Measurements from ENCODE around the gene TSACC.
A peak's percentile ranks its signal among the peaks of the same experiment; 100 is the strongest.
"Not testable (repeated sequence)": the region's sequence is repeated elsewhere in the genome, so short reads cannot be mapped to it uniquely, and the experiment has no call there.

TSACC gene

DNA sequence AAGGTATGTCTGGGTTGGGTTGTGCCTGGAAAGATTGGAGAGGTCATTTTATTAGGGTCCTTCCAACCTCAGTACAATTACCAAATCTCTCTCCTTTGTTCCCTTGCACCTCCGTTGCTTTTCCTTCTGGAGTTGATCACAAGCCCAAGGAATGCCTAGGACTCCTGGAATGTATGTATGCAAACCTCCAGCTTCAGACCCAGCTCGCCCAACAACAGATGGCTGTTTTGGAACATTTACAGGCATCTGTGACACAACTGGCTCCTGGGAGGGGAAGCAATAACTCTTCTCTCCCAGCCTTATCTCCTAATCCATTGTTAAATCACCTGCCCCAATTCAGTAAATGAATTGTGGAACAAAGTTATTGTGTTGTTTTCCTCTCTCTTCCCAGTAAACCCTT lies 8.3 kb downstream of the TSACC start:
- H3K27ac ChIP-seq (ENCODE audit: low read depth, low read length) = no peak overlapping the region
- H3K4me3 ChIP-seq (ENCODE audit: low read depth, low read length) = no peak overlapping the region
- H3K9me3 ChIP-seq (ENCODE audit: control insufficient read depth, insufficient read depth, low read length) = no peaks in the 10 kb centered on the region
- H3K9ac ChIP-seq (ENCODE audit: low read depth, low read length) = no peak overlapping the region
- no peaks in the 10 kb centered on the region for H3K4me1 ChIP-seq (ENCODE audit: control insufficient read depth, insufficient read depth, low read length)
- no peaks in the 10 kb centered on the region for H3K27me3 ChIP-seq (ENCODE audit: control insufficient read depth, insufficient read depth, low read length)
- H3K36me3 ChIP-seq (ENCODE audit: control insufficient read depth, insufficient read depth, low read length) = no peaks in the 10 kb centered on the region

DNA sequence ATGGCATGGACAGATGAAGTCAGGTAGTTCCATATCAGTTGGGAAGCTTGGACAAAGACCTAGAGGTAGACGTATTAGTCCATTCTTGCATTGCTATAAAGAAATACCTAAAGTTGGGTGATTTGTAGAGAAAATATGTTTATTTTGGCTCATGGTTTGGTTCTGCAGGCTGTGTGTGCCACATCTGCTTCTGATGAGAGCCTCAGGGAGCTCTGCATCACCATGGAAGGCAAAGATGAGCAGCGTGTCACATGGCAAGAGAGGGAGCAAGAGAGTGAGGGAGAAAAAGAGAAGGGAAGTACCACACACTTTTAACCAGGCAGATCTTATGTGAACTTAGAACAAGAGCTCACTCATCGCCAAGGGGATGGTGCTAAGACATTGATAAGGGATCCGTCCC lies 9.0 kb downstream of the TSACC start:
- Histone ChIP-seq H3K9me3 (ENCODE audit: control insufficient read depth, insufficient read depth, low read length) (no peaks in the 10 kb centered on the region), H3K9ac (ENCODE audit: low read depth, low read length) (no peak overlapping the region), H3K36me3 (ENCODE audit: control insufficient read depth, insufficient read depth, low read length) (no peaks in the 10 kb centered on the region), H3K27ac (ENCODE audit: low read depth, low read length) (no peak overlapping the region), H3K4me3 (ENCODE audit: low read depth, low read length) (no peak overlapping the region), H3K4me1 (ENCODE audit: control insufficient read depth, insufficient read depth, low read length) (no peaks in the 10 kb centered on the region), H3K27me3 (ENCODE audit: control insufficient read depth, insufficient read depth, low read length) (no peaks in the 10 kb centered on the region)

DNA sequence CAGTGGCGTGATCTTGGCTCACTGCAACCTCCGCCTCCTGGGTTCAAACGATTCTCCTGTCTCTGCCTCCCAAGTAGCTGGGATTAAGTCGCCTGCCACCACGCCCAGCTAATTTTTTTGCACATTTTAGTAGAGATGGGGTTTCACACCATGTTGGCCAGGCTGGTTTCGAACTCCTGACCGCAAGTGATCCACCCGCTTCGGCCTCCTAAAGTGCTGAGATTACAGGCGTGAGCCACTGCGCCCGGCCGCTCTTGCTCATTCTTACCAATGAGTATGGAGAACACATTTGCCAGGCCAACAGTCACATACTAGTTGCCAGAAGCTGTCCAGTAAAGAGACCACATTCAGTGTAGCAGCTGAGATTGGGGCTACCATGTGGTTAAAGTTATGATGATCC lies 14.2 kb downstream of the TSACC start:
- H3K27ac ChIP-seq (ENCODE audit: low read depth, low read length); H3K4me1 ChIP-seq (ENCODE audit: control insufficient read depth, insufficient read depth, low read length); H3K9me3 ChIP-seq (ENCODE audit: control insufficient read depth, insufficient read depth, low read length); H3K27me3 ChIP-seq (ENCODE audit: control insufficient read depth, insufficient read depth, low read length); H3K9ac ChIP-seq (ENCODE audit: low read depth, low read length); H3K4me3 ChIP-seq (ENCODE audit: low read depth, low read length); H3K36me3 ChIP-seq (ENCODE audit: control insufficient read depth, insufficient read depth, low read length): not testable (repeated sequence)

DNA sequence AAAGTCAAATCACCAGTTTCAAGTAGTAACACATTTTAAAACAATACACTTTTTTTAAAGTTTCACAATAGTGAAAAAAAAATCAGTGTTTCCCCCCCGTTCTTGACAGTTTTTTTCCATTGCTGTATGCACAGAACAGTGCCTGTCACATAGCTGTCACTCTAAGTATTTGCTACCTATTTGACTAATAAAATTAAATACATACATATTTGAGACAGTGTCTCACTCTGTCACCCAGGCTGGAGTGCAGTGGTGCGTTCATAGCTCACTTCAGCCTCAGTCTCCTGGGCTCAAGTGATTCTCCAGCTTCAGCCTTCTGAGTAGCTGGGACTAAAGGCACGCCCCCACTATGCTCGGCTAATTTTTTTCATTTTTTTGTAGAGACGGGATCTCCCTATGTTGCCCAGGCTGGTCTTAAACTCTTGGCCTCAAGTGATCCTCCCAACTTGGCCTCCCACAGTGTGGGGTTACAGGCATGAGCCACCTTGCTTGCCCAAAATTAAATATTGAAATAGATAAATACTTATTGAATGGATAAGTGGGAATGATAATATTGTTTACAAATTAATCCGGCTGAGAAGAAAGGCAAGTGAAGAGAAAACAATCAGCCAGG lies 18.0 kb downstream of the TSACC start:
- Histone ChIP-seq H3K27me3 (ENCODE audit: control insufficient read depth, insufficient read depth, low read length) (no peaks in the 10 kb centered on the region), H3K27ac (ENCODE audit: low read depth, low read length) (no peak overlapping the region), H3K4me1 (ENCODE audit: control insufficient read depth, insufficient read depth, low read length) (no peaks in the 10 kb centered on the region), H3K9ac (ENCODE audit: low read depth, low read length) (no peak overlapping the region), H3K9me3 (ENCODE audit: control insufficient read depth, insufficient read depth, low read length) (no peaks in the 10 kb centered on the region), H3K36me3 (ENCODE audit: control insufficient read depth, insufficient read depth, low read length) (no peaks in the 10 kb centered on the region), H3K4me3 (ENCODE audit: low read depth, low read length) (peak overlapping the region; percentile 31; the same call in 1 of the 2 replicates)

DNA sequence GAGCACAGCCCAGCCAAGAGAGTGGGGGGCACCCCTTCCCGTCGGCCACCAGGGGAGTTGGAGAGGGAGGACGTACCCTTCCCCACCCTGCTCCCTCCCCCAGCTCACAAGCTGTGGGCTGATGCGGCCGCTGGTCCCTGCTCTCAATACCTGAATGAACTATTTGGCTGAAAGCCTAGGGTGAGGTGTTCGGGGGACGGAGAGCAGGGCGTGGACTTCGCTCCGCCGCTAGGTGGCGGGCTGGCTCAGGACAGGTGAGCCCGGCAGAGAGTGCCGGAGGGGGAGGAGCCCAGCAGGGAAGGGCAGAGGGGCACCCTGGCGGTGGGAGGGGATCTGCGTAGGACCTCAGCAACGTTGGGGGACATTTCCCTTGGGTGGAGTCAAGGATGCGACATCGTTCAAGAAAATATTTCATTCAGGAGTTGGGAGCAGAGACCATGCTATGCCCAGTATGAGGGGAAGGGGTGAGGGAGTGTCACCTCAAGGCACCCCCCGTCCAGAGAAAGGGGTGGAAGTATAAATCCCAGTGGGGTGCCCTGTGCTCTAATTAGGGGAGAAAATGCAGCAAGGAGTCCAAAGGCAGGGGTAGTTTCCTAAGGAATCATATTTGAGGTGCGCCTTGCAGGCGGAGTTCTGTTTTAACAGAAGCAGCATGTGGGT lies 18.7 kb downstream of the TSACC start:
- no peaks in the 10 kb centered on the region for H3K27me3 ChIP-seq (ENCODE audit: control insufficient read depth, insufficient read depth, low read length)
- H3K9ac ChIP-seq (ENCODE audit: low read depth, low read length) = no peak overlapping the region
- H3K27ac ChIP-seq (ENCODE audit: low read depth, low read length) = no peak overlapping the region
- H3K9me3 ChIP-seq (ENCODE audit: control insufficient read depth, insufficient read depth, low read length) = no peaks in the 10 kb centered on the region
- H3K36me3 ChIP-seq (ENCODE audit: control insufficient read depth, insufficient read depth, low read length) = no peaks in the 10 kb centered on the region
- no peaks in the 10 kb centered on the region for H3K4me1 ChIP-seq (ENCODE audit: control insufficient read depth, insufficient read depth, low read length)
- peak overlapping the region; percentile 67 for H3K4me3 ChIP-seq (ENCODE audit: low read depth, low read length)

DNA sequence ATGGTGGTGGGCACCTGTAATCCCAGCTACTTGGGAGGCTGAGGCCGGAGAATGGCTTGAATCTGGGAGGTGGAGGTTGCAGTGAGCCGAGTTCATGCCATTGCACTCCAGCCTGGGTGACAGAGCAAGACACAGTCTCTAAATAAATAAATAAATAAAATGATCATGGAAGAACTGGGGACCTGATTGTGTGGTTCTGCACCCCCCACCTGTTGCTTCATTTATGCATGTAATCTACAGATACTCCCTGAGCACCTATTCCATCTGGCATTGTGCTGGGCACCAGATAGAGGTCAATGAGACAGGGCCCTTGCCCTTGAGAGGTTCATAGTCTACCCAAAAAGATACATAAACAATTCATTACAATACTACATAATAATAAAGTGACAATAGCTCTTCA lies 19.7 kb downstream of the TSACC start:
- no peak overlapping the region for H3K9ac ChIP-seq (ENCODE audit: low read depth, low read length)
- no peaks in the 10 kb centered on the region for H3K9me3 ChIP-seq (ENCODE audit: control insufficient read depth, insufficient read depth, low read length)
- no peak overlapping the region for H3K4me3 ChIP-seq (ENCODE audit: low read depth, low read length)
- no peak overlapping the region for H3K27ac ChIP-seq (ENCODE audit: low read depth, low read length)
- no peaks in the 10 kb centered on the region for H3K4me1 ChIP-seq (ENCODE audit: control insufficient read depth, insufficient read depth, low read length)
- no peaks in the 10 kb centered on the region for H3K27me3 ChIP-seq (ENCODE audit: control insufficient read depth, insufficient read depth, low read length)
- no peaks in the 10 kb centered on the region for H3K36me3 ChIP-seq (ENCODE audit: control insufficient read depth, insufficient read depth, low read length)

DNA sequence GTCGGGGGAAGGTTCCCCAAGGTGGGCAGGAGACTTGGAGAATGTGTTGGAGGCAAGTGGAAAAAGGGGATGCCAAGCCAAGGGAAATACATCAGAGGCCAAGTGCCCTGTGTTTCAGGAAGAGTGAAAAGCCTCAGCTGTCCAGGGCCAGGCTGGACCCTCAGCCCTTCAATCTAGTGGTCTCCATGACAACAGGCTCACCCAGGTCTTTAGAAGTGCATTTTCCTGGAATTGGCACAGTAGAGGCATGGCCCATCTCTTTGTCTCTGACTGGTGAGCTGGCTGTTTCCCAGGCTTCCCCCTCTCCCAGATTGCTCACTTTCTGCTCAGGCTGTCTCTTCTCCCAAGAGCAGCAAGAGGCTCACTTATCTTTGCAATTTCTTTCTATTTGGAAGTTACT lies 20.3 kb downstream of the TSACC start:
- Histone ChIP-seq H3K4me3 (ENCODE audit: low read depth, low read length) (no peak overlapping the region), H3K36me3 (ENCODE audit: control insufficient read depth, insufficient read depth, low read length) (no peaks in the 10 kb centered on the region), H3K9me3 (ENCODE audit: control insufficient read depth, insufficient read depth, low read length) (no peaks in the 10 kb centered on the region), H3K27me3 (ENCODE audit: control insufficient read depth, insufficient read depth, low read length) (no peaks in the 10 kb centered on the region), H3K4me1 (ENCODE audit: control insufficient read depth, insufficient read depth, low read length) (no peaks in the 10 kb centered on the region), H3K27ac (ENCODE audit: low read depth, low read length) (no peak overlapping the region), H3K9ac (ENCODE audit: low read depth, low read length) (no peak overlapping the region)

DNA sequence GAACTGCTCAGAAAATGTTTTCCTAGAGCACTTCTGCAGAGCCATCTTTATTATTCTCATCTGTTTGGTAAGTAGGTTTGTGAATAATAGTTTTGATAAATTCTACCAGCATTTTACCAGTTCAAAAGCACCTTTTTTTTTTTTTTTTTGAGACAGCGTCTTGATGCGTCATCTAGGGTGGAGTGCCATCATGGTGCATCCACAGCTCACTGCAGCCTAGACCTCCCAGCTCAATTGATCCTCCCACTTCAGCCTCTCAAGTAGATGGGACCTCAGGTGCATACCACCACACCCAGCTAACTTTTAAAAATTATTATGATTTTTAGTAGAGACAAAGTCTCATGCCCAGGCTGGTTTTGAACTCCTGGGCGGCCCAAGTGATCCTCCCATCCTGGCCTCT lies 20.9 kb downstream of the TSACC start:
- Histone ChIP-seq H3K36me3 (ENCODE audit: control insufficient read depth, insufficient read depth, low read length) (no peaks in the 10 kb centered on the region), H3K9ac (ENCODE audit: low read depth, low read length) (no peak overlapping the region), H3K4me1 (ENCODE audit: control insufficient read depth, insufficient read depth, low read length) (no peaks in the 10 kb centered on the region), H3K4me3 (ENCODE audit: low read depth, low read length) (no peak overlapping the region), H3K9me3 (ENCODE audit: control insufficient read depth, insufficient read depth, low read length) (no peaks in the 10 kb centered on the region), H3K27ac (ENCODE audit: low read depth, low read length) (no peak overlapping the region), H3K27me3 (ENCODE audit: control insufficient read depth, insufficient read depth, low read length) (no peaks in the 10 kb centered on the region)

DNA sequence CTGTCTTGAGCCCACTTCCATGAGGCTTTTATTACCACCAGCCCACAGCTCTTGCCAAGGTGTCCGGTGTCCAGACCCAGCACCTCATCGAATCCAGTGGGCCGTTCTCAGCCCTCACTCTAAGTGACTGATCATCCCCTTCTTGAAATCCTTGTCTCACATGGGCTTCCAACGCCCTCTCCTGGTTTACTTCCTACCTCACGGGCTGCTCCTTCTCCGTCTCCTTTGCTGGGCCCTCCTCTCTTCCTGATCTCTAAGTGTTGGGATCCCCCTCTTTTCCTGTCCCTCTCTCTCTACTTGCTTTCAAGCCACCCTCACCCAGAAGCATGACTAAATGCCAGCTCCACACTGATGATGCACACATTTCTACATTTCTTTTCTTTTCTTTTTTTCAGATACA lies 21.6 kb downstream of the TSACC start:
- Histone ChIP-seq H3K9ac (ENCODE audit: low read depth, low read length) (no peak overlapping the region), H3K36me3 (ENCODE audit: control insufficient read depth, insufficient read depth, low read length) (no peaks in the 10 kb centered on the region), H3K4me1 (ENCODE audit: control insufficient read depth, insufficient read depth, low read length) (no peaks in the 10 kb centered on the region), H3K27ac (ENCODE audit: low read depth, low read length) (no peak overlapping the region), H3K27me3 (ENCODE audit: control insufficient read depth, insufficient read depth, low read length) (no peaks in the 10 kb centered on the region), H3K9me3 (ENCODE audit: control insufficient read depth, insufficient read depth, low read length) (no peaks in the 10 kb centered on the region), H3K4me3 (ENCODE audit: low read depth, low read length) (no peak overlapping the region)

DNA sequence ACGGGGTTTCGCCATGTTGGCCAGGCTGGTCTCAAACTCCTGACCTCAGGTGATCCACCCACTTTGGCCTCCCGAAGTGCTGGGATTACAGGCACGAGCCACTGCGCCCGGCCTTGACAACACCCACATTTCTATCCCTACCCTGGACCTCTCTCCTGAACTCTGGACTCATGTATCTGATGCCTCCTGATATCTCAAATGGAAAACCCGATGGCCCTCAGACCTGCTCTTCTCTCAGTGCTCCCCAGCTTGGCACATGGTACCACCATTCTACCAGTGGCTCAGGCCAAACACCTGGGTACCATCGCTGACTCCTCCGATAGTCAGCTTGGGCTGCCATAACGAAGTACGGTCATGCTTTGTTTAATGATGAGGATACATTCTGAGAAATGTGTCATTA lies 22.2 kb downstream of the TSACC start:
- Histone ChIP-seq H3K4me3 (ENCODE audit: low read depth, low read length) (no peak overlapping the region), H3K9ac (ENCODE audit: low read depth, low read length) (no peak overlapping the region), H3K36me3 (ENCODE audit: control insufficient read depth, insufficient read depth, low read length) (no peaks in the 10 kb centered on the region), H3K4me1 (ENCODE audit: control insufficient read depth, insufficient read depth, low read length) (no peaks in the 10 kb centered on the region), H3K9me3 (ENCODE audit: control insufficient read depth, insufficient read depth, low read length) (no peaks in the 10 kb centered on the region), H3K27me3 (ENCODE audit: control insufficient read depth, insufficient read depth, low read length) (no peaks in the 10 kb centered on the region), H3K27ac (ENCODE audit: low read depth, low read length) (no peak overlapping the region)

DNA sequence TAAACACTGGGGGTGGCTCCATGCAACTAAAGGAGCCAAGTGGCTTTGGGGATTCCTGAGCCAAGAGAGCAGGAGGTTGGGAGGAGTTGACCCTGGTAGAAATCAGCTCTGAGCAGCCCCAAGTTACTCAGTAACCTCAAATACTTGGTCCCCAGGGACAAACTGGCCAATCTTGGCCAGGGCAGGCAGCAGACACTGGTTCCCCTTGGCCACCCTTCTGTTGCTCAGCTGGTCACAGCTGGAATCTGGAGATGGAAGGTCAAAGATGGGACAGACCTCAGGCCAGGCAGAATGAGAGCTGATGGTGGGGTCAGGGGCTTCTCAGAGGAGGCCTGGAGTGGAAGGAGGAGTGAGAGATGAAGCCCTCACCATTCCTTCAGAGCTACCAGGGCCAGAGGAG lies 27.4 kb downstream of the TSACC start:
- no peak overlapping the region for H3K27ac ChIP-seq (ENCODE audit: low read depth, low read length)
- no peak overlapping the region for H3K9ac ChIP-seq (ENCODE audit: low read depth, low read length)
- no peaks in the 10 kb centered on the region for H3K36me3 ChIP-seq (ENCODE audit: control insufficient read depth, insufficient read depth, low read length)
- no peak overlapping the region for H3K4me3 ChIP-seq (ENCODE audit: low read depth, low read length)
- H3K9me3 ChIP-seq (ENCODE audit: control insufficient read depth, insufficient read depth, low read length) = no peaks in the 10 kb centered on the region
- peaks cover 8% of the 10 kb centered on the region; the same call in 1 of the 2 replicates for H3K4me1 ChIP-seq (ENCODE audit: control insufficient read depth, insufficient read depth, low read length)
- H3K27me3 ChIP-seq (ENCODE audit: control insufficient read depth, insufficient read depth, low read length) = peaks cover 9% of the 10 kb centered on the region
